OCI-M1 (cell line): Measurements from ENCODE around the gene RNASE1.

Source experiments
- DNase-seq: peaks from one replicate; lab custom pipeline; 2025; lab: John Stamatoyannopoulos, UW

Gene RNASE1

GRCh38 chr14:20807304-20808161 lies 4.9 kb upstream of the RNASE1 start:
- DNase-seq: peak; percentile 31

DNA sequence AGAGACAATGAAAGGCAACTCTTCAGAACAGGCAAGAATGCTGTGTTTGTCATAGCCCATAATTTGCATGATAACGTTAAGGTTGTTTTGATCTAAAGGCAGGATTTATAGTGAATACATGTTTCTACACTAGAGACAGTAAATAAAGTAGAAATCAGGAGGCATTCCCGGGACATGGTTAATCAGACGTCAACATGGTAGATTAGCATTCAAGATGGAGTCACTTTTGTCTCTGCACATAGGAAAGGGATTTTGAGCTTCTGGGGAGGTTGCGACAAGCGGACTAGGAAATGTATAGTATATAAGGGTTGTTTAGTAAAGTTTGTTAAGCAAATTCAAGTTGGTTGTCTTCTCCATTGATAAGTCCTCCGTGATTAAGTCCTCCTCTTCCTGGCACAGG lies 2.8 kb upstream of the RNASE1 start:
- DNase-seq: no peak

GRCh38 chr14:20803223-20803622 lies 579 bp upstream of the RNASE1 start:
- DNase-seq: peak; percentile 47

DNA sequence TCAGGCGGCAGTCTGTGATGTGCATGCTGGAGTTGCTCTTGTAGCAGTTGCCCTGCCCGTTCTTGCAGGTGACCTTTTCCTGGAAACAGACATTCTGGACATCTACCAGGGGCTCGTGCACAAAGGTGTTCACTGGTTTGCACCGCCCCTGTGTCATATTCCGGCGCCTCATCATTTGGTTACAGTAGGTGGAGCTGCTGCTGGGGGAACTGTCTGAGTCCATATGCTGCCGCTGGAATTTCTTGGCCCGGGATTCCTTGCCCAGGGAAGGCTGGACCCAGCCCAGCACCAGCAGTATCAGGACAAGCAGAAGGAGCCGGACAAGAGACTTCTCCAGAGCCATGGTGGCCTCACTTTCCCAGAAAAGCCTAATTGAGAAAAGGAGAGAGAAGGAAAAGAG lies 918 bp downstream of the RNASE1 start:
- no peak for DNase-seq

GRCh38 chr14:20799892-20800544 lies 2.6 kb downstream of the RNASE1 start:
- DNase-seq: peak; percentile 85

DNA sequence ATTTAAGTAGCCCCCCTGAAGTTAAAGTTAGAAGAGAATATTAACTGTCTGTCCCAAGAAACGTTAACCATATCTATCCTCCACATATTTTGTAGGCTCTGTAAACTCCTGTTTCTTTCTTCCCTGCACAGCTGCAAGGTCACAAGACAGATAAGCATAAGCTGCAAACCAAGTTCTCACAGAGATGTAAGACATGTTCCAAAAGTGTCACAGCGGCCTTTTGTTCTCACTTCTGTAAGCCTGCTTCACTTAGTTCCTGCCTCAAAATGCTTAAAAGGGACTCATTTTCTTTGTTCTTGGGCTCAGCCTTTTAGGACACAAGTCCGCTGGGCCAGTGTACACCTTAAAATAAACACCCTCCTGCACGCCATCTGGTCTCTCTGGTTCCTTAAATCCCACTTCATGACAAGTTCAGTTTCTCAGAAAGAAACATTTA lies 3.2 kb downstream of the RNASE1 start:
- DNase-seq: peak; percentile 87

DNA sequence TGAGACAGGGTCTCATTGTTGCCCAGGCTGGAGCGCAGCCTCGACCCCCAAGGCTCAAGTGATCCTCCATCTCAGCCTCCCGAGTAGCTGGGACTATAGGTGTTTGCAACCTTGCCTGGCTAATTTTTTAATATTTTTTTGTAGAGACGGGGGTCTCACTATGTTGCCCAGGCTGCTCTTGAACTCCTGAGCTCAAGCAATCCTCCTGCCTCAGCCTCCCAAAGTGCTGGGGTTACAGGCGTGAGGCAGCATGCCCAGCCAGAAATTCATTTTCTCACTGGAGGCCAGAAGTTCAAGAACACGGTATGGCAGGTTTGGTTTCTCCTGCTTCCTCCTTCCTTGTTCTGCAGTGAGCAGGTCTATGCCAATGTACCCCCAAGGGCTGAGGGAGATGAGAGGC lies 3.7 kb downstream of the RNASE1 start:
- DNase-seq: no peak

- DNase-seq: no peak
Observed at GRCh38 chr14:20798318-20798717, 4.3 kb downstream of the RNASE1 start.

DNA sequence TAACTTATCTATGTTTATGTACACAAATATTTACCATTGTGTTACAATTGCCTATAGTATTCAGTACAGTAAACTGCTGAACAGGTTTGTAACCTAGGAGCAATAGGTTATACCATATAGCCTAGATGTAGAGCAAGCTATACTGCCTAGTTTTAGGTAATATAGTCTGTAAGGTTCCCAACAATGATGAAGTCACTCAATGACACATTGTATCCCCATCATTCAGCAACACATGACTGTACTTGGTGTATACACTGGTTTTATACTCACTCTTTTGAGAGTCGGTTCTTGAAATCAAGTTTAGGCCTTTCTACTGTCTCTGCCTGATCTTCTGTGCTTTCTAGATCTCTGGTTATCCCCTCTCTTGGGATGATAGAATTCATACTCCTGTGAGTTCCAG lies 5.5 kb downstream of the RNASE1 start:
- DNase-seq: peak; percentile 8

GRCh38 chr14:20794644-20795369 lies 7.8 kb downstream of the RNASE1 start:
- DNase-seq: peak; percentile 70

GRCh38 chr14:20792556-20792955 lies 10.1 kb downstream of the RNASE1 start:
- no peak for DNase-seq

DNA sequence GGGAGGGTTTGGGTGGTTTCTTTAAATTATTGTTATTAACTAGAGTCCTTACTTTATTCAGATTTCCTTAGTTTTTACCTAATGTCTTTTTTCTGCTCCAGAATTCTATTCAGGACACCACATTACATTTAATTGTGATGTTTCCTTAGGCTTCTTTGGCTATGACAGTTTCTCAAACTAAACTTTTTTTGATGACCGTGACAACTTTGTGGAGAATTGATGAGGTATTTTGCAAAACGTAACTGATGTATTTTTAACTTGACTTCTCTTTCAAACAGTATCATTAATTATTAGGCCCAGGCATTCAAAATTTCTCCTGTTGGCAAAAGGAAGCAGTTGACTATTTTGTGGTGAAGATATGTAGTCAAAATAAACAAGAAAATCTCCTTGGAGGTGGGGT lies 11.0 kb downstream of the RNASE1 start:
- DNase-seq: no peak

DNA sequence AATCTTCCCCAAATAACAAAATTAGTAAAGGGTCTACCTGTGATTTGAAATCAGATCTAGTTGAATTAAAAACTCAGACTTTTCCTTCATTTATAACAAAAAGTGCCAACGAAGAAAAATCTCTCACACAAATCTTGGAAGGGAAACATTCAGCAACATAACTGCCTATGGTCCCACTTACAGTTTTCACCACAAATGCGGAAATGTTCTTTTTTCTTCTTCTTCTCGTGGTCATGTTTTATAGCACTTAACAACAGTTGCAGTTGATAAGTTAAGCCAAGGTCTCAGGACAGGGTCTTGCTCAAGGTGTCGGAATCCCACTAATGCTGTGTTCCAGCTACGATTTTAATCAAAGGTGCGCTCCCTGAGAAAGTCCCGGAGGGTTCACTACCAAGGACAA lies 11.5 kb downstream of the RNASE1 start:
- no peak for DNase-seq

- DNase-seq: no peak
Observed at GRCh38 chr14:20790464-20791116, 12.1 kb downstream of the RNASE1 start.

DNA sequence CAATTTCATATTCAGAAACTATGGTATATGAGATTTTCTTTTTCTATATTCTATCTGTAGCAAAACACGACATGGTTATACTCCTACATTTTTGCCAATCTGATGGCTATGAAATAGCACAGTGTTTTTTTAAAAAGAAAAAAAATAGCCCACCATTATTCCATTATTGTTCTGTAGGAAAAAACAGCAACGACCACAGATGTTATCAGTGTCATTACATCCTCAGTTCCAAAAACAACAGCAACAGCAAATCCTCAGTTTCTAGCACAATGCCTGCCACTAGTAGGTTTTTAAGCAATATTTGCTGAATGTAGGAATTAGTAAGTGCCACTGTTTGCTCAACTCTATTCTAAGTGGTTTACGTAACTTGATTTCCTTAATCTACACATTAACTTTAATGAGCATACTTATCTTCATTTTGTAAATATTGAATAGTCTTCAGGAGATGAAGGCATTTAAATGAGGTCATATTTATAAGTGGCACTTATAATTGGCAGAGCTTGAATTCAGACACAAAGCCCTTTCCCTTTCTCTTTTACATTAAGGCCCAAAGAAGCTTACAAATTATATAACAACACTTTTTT lies 13.3 kb downstream of the RNASE1 start:
- no peak for DNase-seq

DNA sequence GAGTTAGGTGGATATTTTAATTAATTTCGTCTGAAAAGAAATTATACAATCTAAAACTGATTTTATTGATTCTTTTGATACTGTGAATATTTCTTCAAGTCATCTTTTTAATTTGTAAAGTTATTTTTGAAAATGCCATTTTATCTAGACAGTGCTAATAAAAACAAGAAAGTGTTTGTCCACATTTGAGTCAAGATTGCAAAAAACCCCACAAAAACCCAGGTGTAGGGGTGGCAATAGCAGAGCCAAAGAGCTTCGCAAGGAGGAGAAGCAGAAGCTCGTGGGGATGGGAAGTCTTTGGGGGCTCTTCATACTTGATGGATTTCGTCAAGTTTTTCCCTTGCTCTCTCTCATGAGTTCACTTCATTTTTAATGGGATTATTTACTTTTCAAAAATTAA lies 15.6 kb downstream of the RNASE1 start:
- no peak for DNase-seq

DNA sequence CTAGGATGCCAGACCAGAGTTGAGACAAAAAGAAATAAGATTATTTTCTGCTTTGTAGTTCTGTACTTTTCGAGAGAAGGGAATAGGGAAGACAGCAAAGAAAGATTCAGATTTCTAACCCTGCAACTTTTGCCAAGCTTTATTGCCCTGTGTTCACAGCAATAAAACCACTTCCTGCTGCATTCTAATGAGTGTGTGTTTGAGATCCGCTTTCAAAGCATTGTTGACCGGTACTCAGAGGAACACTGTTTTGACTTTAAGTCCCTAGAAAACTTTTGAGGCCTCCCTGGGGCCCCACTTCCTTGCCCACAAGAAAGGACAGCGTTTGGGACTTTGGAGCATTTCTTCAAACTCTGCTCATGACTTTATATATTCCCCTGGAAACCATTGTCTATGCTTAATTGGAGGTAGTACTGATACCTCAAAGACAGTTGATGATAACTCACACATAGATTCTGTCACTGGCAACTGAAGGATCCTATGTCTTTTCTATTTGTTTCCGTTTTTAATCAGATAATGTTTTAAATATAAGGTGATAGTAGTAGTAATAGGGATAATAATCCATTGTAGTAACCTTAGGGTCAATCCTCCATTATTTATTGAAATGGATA lies 20.3 kb downstream of the RNASE1 start:
- no peak for DNase-seq

- no peak for DNase-seq
Observed at GRCh38 chr14:20781803-20782202, 20.8 kb downstream of the RNASE1 start.

- no peak for DNase-seq
Observed at GRCh38 chr14:20775901-20776300, 26.7 kb downstream of the RNASE1 start.

GRCh38 chr14:20775043-20775442 lies 27.6 kb downstream of the RNASE1 start:
- DNase-seq: no peak

DNA sequence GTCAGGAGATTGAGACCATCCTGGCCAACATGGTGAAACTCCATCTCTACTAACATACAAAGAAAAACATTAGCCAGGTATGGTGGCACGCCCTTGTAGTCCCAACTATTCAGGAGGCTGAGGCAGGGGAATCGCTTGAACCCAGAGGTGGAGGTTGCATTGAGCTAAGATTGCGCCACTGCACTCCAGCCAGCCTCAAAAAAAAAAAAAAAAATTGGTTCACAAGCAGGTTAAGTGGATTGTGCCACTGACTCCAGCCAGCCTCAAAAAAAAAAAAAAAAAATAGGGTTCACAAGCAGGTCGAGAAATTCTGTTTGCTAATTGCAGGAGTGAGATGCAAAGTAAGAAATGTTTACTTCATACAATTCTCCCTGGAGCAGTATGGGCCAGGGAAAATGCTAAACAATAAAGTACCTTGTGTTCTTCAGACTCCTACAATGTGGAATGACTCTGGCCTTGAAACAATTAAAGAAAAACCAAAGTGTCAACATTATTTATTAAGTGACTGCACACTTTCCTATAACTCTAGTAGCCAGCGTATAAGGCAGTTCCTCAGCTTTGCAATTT lies 28.3 kb downstream of the RNASE1 start:
- DNase-seq: no peak
